PC-9 (cell line): Measurements from ENCODE around the gene TMTC2.

Source experiments
- EZH2 ChIP-seq: fragments of 200-600 bp; sonication (generic); IDR thresholded peaks from 2 replicates; pipeline ENCODE4 v1.8.0; 2017; ENCODE audit warnings: antibody characterized with exemption, low read depth
- TF ChIP-seq, protein P1 (sequence below): fragments of 200-600 bp; sonication (generic); conservative IDR thresholded peaks from 2 replicates; pipeline ENCODE4 v1.6.1; 2017; ENCODE audit warnings: mixed run types, antibody characterized with exemption, mild to moderate bottlenecking, moderate library complexity

DNA sequence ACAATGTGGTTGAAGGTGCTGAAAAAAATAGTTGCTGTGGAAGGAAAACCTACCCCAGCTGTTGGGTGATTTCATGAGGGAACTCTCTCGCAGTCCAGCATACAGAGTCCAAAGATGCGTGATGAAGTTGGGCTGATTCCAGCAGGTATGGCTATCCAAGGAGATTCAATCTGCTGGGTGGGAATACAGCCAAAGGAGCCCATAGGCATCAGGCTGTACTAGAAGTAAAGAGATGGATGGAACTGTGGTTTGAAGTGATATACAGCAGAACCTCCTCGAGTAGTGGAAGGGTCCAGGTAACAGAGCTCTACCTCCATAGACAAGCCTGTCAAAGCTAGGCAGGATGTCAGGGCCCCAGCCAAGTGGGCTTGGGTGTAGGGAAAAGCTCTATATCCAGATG lies 11.5 kb upstream of the TMTC2 start:
- TF ChIP-seq, protein P1, sequence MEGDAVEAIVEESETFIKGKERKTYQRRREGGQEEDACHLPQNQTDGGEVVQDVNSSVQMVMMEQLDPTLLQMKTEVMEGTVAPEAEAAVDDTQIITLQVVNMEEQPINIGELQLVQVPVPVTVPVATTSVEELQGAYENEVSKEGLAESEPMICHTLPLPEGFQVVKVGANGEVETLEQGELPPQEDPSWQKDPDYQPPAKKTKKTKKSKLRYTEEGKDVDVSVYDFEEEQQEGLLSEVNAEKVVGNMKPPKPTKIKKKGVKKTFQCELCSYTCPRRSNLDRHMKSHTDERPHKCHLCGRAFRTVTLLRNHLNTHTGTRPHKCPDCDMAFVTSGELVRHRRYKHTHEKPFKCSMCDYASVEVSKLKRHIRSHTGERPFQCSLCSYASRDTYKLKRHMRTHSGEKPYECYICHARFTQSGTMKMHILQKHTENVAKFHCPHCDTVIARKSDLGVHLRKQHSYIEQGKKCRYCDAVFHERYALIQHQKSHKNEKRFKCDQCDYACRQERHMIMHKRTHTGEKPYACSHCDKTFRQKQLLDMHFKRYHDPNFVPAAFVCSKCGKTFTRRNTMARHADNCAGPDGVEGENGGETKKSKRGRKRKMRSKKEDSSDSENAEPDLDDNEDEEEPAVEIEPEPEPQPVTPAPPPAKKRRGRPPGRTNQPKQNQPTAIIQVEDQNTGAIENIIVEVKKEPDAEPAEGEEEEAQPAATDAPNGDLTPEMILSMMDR, result no peak
- no peak for TF ChIP-seq EZH2
